H9 (cell line): ENCODE measurements around the gene LIMK2. TPM values are rescaled to one million over a fixed set of nuclear protein-coding genes. Genes with fewer than 3 reads are reported as not detected.

Experiments used
- DNase-seq: peaks from one replicate; pipeline ENCODE4 v3.0.0-alpha.2; 2017
- H2AFZ ChIP-seq: one replicate; pipeline ENCODE4 v1.6.1; 2013; ENCODE audit warnings: mild to moderate bottlenecking, low read length, control low read depth, moderate library complexity
- H2AK5ac ChIP-seq: 2 replicates; pipeline ENCODE4 v1.6.1; 2013; ENCODE audit warnings: low read length, control low read depth, mixed read lengths; ENCODE audit not compliant: insufficient read length
- H2BK120ac ChIP-seq: one replicate; pipeline ENCODE4 v1.6.1; 2013; ENCODE audit warnings: low read depth, mild to moderate bottlenecking, low read length, control low read depth, inconsistent platforms; ENCODE audit not compliant: poor library complexity, severe bottlenecking
- H2BK12ac ChIP-seq: 2 replicates; pipeline ENCODE4 v1.6.1; 2013; ENCODE audit warnings: low read length, control low read depth, mixed read lengths, low read depth; ENCODE audit not compliant: insufficient read length
- H2BK15ac ChIP-seq: 2 replicates; pipeline ENCODE4 v1.6.1; 2013; ENCODE audit warnings: low read depth, low read length, control low read depth
- H2BK20ac ChIP-seq: one replicate; pipeline ENCODE4 v1.6.1; 2013; ENCODE audit warnings: low read depth, mild to moderate bottlenecking, low read length, control low read depth, inconsistent platforms; ENCODE audit not compliant: poor library complexity, severe bottlenecking
- H2BK5ac ChIP-seq: 2 replicates; pipeline ENCODE4 v1.6.1; 2013; ENCODE audit warnings: low read length, control low read depth, mixed read lengths; ENCODE audit not compliant: insufficient read length
- H3K14ac ChIP-seq: 2 replicates; pipeline ENCODE4 v1.6.1; 2013; ENCODE audit warnings: low read length, control low read depth; ENCODE audit not compliant: insufficient read depth
- H3K18ac ChIP-seq: 2 replicates; pipeline ENCODE4 v1.6.1; 2013; ENCODE audit warnings: low read depth, mild to moderate bottlenecking, mixed read lengths, low read length, control low read depth; ENCODE audit not compliant: insufficient read length
- H3K23ac ChIP-seq: 2 replicates; pipeline ENCODE4 v1.6.1; 2013; ENCODE audit warnings: low read length, control low read depth, mixed read lengths, low read depth; ENCODE audit not compliant: insufficient read length
- H3K23me2 ChIP-seq: 2 replicates; pipeline ENCODE4 v1.6.1; 2013; ENCODE audit warnings: low read depth, mild to moderate bottlenecking, mixed read lengths, low read length, control low read depth; ENCODE audit not compliant: insufficient read length, poor library complexity, severe bottlenecking
- H3K27ac ChIP-seq: 2 replicates; pipeline ENCODE4 v1.5.1; 2013; ENCODE audit warnings: low read length, control low read depth, mixed read lengths, low read depth; ENCODE audit not compliant: insufficient read length
- H3K27me3 ChIP-seq: 2 replicates; pipeline ENCODE4 v1.6.1; 2013; ENCODE audit warnings: low read length, control low read depth, inconsistent platforms; ENCODE audit not compliant: insufficient read depth
- H3K4ac ChIP-seq: 2 replicates; pipeline ENCODE4 v1.6.1; 2013; ENCODE audit warnings: low read depth, mild to moderate bottlenecking, control low read depth, inconsistent platforms, low read length, moderate library complexity
- H3K4me1 ChIP-seq: 2 replicates; pipeline ENCODE4 v1.6.1; 2013; ENCODE audit warnings: low read length, control low read depth, inconsistent platforms; ENCODE audit not compliant: insufficient read depth
- H3K4me2 ChIP-seq: 2 replicates; pipeline ENCODE4 v1.6.1; 2013; ENCODE audit warnings: low read length, control low read depth, mixed read lengths; ENCODE audit not compliant: insufficient read length, insufficient read depth
- H3K56ac ChIP-seq: 2 replicates; pipeline ENCODE4 v1.6.1; 2013; ENCODE audit warnings: low read depth, mild to moderate bottlenecking, mixed read lengths, low read length, control low read depth; ENCODE audit not compliant: insufficient read length
- H3K79me1 ChIP-seq: 2 replicates; pipeline ENCODE4 v1.6.1; 2013; ENCODE audit warnings: low read depth, mild to moderate bottlenecking, moderate library complexity, low read length, control low read depth, inconsistent platforms; ENCODE audit not compliant: insufficient read depth, poor library complexity, severe bottlenecking
- H3K79me2 ChIP-seq: 2 replicates; pipeline ENCODE4 v1.6.1; 2013; ENCODE audit warnings: low read length, control low read depth, inconsistent platforms; ENCODE audit not compliant: insufficient read depth
- H3K9ac ChIP-seq: 2 replicates; pipeline ENCODE4 v1.6.1; 2013; ENCODE audit warnings: low read length, control low read depth, mixed read lengths; ENCODE audit not compliant: insufficient read length; ENCODE audit errors: extremely low read depth
- H3K9me3 ChIP-seq: one replicate; pipeline ENCODE4 v1.6.1; 2013; ENCODE audit warnings: low read depth, low read length, inconsistent platforms; ENCODE audit not compliant: control insufficient read depth
- H3T11ph ChIP-seq: one replicate; pipeline ENCODE4 v1.6.1; 2013; ENCODE audit warnings: mild to moderate bottlenecking, low read length, control low read depth, inconsistent platforms
- H4K20me1 ChIP-seq: one replicate; pipeline ENCODE4 v1.6.1; 2013; ENCODE audit not compliant: control insufficient read depth, insufficient read length, insufficient read depth
- H4K5ac ChIP-seq: 2 replicates; pipeline ENCODE4 v1.6.1; 2013; ENCODE audit warnings: low read depth, mild to moderate bottlenecking, mixed read lengths, low read length, control low read depth; ENCODE audit not compliant: insufficient read length
- H4K8ac ChIP-seq: replicated peaks from 2 replicates; pipeline ENCODE4 v1.6.1; 2013; ENCODE audit warnings: low read length, control low read depth, mixed read lengths, low read depth; ENCODE audit not compliant: insufficient read length
- H4K91ac ChIP-seq: 2 replicates; pipeline ENCODE4 v1.6.1; 2013; ENCODE audit warnings: low read depth, mild to moderate bottlenecking, moderate library complexity, mixed read lengths, low read length, control low read depth; ENCODE audit not compliant: insufficient read length
- H3K27ac Mint-ChIP-seq, 3 experiments: 2 replicates in 2 of 3; 3 replicates in 1 of 3; pipeline ENCODE4 v1.8.0; 2020 to 2021; ENCODE audit warnings: mixed read lengths in 3 of 3, mild to moderate bottlenecking in 1 of 3, moderate library complexity in 1 of 3
- H3K27me3 Mint-ChIP-seq: 2 replicates; pipeline ENCODE4 v1.8.0; 2021; ENCODE audit warnings: low read depth, mild to moderate bottlenecking, moderate library complexity, mixed read lengths
- H3K36me3 Mint-ChIP-seq, 3 experiments: 2 replicates in 2 of 3; 3 replicates in 1 of 3; pipeline ENCODE4 v1.8.0; 2020 to 2021; ENCODE audit warnings: low read depth in 3 of 3, mixed read lengths in 3 of 3; ENCODE audit not compliant: insufficient read depth in 1 of 3
- H3K4me1 Mint-ChIP-seq, 2 experiments: 2 replicates each; pipeline ENCODE4 v1.8.0; 2020; ENCODE audit warnings: mixed read lengths in 2 of 2
- H3K4me3 Mint-ChIP-seq, 2 experiments: 2 replicates in 1 of 2; 3 replicates in 1 of 2; pipeline ENCODE4 v1.8.0; 2020 to 2021; ENCODE audit warnings: mild to moderate bottlenecking in 2 of 2, mixed read lengths in 2 of 2, moderate library complexity in 1 of 2
- H3K9me3 Mint-ChIP-seq, 2 experiments: 2 replicates in 1 of 2; 3 replicates in 1 of 2; pipeline ENCODE4 v1.8.0; 2020; ENCODE audit warnings: mild to moderate bottlenecking in 2 of 2, mixed read lengths in 2 of 2, moderate library complexity in 1 of 2
- CTCF ChIP-seq: fragments of 200-600 bp; sonication (generic); conservative IDR thresholded peaks from 3 replicates; pipeline ENCODE4 v1.8.0; 2021; ENCODE audit warnings: antibody characterized with exemption, mild to moderate bottlenecking
- WGBS: extraction: QIAGEN DNeasy Blood & Tissue Kit; methylation state at CpG from one replicate; pipeline ENCODE4 v1.1.7; 2013; ENCODE audit warnings: missing lambda C conversion rate, low lambda C conversion rate, mixed read lengths; ENCODE audit not compliant: insufficient read length; ENCODE audit errors: extremely low coverage; 5-methylcytosine and 5-hydroxymethylcytosine counted together
- total RNA-seq: library from RNA; stranded (reverse); gene quantifications from 2 replicates; pipeline ENCODE4 v1.2.1, GENCODE V29; 2021

LIMK2 gene
- total RNA-seq, 1 experiment from 2014 or later: 51.3 TPM

- peak overlapping the region; percentile 92 to 93; a peak in 4 of 5 replicates for H3K4me3 Mint-ChIP-seq
- no peak overlapping the region for H3K27ac ChIP-seq
Observed at GRCh38 chr22:31211482-31211861, 626 bp upstream of the LIMK2 start.

More at GRCh38 chr22:31211482-31211861, 626 bp upstream of the LIMK2 start:
- H3K79me1 ChIP-seq: peaks cover 3% of the 10 kb centered on the region
- no peak for TF ChIP-seq CTCF
- Mint-ChIP-seq H3K4me1 (peaks cover 16 to 20% of the 10 kb centered on the region in 2 experiments), H3K36me3 (peaks cover 0 to 6% (median 5%) of the 10 kb centered on the region in 3 experiments; a peak in 1 of 7 replicates), H3K27me3 (peaks cover 1% of the 10 kb centered on the region; the same call in 1 of the 2 replicates), H3K27ac (no peak overlapping the region; a peak in 1 of 7 replicates), H3K9me3 (no peaks in the 10 kb centered on the region)
- H2BK120ac ChIP-seq: no peak overlapping the region
- H3K56ac ChIP-seq: no peak overlapping the region
- no peak overlapping the region for H2BK20ac ChIP-seq
- H3K79me2 ChIP-seq: peaks cover 2% of the 10 kb centered on the region; the same call in 1 of the 2 replicates
- H3K18ac ChIP-seq: no peak overlapping the region
- H3K23ac ChIP-seq: no peak overlapping the region
- no peak overlapping the region for H4K5ac ChIP-seq
- H3K23me2 ChIP-seq: peaks cover 6% of the 10 kb centered on the region
- H3K14ac ChIP-seq: no peak overlapping the region
- no peaks in the 10 kb centered on the region for H3K9me3 ChIP-seq
- no peak overlapping the region for H2BK15ac ChIP-seq
- no peak overlapping the region for H3T11ph ChIP-seq
- no peaks in the 10 kb centered on the region for H3K4me1 ChIP-seq
- peak overlapping the region; percentile 79 for H2AFZ ChIP-seq
- WGBS: no CpG with 5 or more reads among the region's 7 CpGs
- H2BK12ac ChIP-seq: no peak overlapping the region
- H3K27me3 ChIP-seq: no peaks in the 10 kb centered on the region
- H3K4me2 ChIP-seq: peak overlapping the region; percentile 37
- H4K20me1 ChIP-seq: no peaks in the 10 kb centered on the region
- no peak overlapping the region for H3K9ac ChIP-seq
- H2BK5ac ChIP-seq: no peak overlapping the region
- no peak for DNase-seq
- no peak overlapping the region for H4K8ac ChIP-seq
- H4K91ac ChIP-seq: no peak overlapping the region
- no peak overlapping the region for H2AK5ac ChIP-seq
- no peak overlapping the region for H3K4ac ChIP-seq
